GM04504 (cell line): ENCODE measurements around the gene LSR.
A peak's percentile ranks its signal among the peaks of the same experiment; 100 is the strongest.
"Not testable (repeated sequence)": the region's sequence is repeated elsewhere in the genome, so short reads cannot be mapped to it uniquely, and the experiment has no call there.

Source experiments
- DNase-seq: peaks from one replicate; pipeline ENCODE4 v3.0.0-alpha.2; 2012; ENCODE audit warnings: low read depth

Gene LSR

DNA sequence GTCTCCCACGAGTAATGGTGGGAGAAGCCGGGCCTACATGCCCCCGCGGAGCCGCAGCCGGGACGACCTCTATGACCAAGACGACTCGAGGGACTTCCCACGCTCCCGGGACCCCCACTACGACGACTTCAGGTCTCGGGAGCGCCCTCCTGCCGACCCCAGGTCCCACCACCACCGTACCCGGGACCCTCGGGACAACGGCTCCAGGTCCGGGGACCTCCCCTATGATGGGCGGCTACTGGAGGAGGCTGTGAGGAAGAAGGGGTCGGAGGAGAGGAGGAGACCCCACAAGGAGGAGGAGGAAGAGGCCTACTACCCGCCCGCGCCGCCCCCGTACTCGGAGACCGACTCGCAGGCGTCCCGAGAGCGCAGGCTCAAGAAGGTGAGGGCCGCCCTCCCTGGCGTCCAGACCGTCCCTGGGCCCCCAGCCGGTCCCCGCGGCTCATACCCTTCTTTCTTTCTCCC is 18.6 kb downstream of the LSR start:
- no peak for DNase-seq

DNA sequence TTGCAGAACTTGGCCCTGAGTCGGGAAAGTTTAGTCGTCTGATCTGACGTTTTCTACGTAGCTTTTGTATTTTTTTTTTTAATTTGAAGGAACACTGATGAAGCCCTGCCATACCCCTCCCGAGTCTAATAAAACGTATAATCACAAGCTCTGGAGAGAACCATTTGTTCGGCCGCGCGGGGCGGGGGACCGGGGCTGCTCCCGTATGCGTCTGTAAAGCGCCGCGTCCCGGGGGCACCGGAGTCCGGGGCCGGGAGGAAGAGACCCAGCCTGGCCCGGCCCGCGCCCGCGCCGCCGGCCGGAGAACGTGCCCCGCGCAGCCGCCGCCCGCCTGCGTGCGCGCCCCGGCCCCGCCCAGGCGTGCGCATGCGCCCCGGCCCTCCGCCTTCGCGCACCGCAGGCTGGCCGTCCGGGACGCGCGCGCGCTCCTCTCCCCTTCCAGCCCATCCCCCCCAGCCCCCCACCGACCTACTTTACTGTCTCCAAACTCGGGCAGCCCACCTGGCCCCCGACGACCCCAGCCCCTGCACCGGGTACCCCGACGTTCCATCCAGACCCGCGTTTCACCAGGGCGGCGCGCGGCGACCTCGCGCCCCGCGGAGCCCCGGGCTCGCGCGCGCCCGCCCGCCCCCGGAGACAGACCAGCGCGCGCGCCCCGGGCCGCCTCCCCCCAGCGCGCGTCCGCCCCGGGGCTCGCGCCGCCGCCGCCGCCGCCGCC is 19.2 kb downstream of the LSR start:
- peak; percentile 47 for DNase-seq

DNA sequence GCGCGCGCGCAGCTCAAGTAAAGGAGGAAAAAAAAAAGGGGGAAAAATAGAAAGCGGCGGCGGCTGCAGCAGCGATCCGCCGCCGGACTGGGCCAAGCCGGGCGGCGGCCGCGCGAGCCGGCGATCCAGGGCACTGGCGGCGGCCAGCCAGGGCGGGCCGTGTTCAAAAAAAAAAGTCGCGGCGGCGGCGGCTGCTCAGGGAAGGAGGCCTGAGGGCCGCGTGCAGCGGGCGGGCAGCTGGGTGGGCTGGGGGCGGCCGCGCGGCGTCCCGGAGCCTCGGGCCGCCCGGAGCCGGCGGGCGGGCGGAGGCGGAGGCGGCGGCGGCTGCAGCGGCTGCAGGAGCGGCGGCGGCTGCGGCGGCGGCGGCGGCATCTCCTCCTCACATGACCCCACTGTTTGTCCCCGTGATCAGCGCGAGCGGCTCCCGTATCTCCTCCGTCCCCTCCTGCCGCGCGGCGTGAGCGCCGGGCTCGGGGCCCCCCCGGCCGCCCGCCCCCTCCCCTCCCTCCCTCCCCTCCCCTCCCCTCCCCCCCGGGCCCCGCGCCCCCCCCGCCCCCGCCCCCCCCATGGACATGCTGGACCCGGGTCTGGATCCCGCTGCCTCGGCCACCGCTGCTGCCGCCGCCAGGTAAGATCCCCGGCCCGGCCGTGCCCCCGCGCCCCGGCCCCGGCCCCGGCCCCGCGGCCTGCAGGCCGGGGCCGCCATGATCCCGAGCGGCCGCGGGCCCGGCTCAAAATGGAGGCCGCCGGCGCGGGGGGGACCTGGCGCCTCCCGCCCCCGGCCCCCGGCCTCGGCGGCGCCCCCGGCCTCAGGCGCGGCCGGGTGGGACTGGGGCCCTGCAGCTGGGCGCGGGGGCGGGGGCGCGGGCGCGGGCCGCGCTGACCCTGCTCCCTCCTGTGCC is 20.0 kb downstream of the LSR start, which contains the start of gene USF2:
Gene USF2 (plus strand): TSS at position 427 of the 902 bp plus-strand sequence. CDS start 140 bp downstream, at position 567.
- DNase-seq: peak; percentile 33

DNA sequence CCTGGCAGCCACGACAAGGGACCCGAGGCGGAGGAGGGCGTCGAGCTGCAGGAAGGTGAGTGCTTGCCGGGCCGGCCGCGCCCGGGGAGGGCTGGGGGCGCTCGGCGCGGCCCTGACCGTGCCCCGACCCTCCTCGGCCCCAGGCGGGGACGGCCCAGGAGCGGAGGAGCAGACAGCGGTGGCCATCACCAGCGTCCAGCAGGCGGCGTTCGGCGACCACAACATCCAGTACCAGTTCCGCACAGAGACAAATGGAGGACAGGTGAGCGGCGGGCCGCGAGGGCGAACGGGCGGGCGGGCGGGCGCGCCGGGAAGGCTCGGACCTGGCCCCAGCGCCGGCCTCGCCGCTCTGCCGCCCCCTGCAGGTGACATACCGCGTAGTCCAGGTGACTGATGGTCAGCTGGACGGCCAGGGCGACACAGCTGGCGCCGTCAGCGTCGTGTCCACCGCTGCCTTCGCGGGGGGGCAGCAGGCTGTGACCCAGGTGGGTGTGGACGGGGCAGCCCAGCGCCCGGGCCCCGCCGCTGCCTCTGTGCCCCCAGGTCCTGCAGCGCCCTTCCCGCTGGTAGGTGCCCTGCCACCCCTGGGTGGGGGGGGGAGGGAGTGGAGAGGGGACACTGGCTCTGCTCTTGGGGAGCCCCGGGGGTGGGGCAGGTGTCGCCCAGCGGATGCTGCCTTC is 20.8 kb downstream of the LSR start:
- DNase-seq: peak; percentile 44

DNA sequence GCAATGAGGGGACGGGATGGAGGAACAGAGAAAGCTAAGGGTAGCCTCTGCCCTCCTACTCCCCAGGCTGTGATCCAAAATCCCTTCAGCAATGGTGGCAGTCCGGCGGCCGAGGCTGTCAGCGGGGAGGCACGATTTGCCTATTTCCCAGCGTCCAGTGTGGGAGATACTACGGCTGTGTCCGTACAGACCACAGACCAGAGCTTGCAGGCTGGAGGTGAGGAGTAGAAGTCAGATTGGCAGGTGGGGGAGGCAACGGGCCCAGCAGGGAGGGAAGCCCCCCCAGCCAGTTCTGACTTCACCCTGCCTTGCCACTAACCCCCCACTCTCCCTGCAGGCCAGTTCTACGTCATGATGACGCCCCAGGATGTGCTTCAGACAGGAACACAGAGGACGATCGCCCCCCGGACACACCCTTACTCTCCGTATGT is 21.6 kb downstream of the LSR start:
- no peak for DNase-seq

DNA sequence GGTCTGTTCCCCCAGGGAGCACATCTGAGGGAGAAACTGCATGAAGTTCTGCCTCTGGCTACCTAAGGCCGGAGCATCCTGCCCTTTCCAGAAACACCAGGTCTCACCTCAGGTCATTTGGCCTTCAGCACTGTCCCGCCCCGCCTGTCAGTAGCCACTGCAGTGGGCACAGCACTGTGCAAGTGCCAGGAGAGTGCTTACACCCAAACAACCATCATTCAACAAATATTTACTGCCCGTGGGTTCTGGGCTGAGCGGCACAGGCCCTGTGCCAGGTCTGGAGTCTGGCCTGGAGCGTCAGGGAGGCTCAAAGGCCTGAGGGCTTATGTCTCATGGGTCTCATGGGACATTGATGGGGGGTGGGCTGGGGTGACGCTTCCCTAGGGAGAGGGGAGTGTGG is 22.7 kb downstream of the LSR start:
- DNase-seq: no peak

DNA sequence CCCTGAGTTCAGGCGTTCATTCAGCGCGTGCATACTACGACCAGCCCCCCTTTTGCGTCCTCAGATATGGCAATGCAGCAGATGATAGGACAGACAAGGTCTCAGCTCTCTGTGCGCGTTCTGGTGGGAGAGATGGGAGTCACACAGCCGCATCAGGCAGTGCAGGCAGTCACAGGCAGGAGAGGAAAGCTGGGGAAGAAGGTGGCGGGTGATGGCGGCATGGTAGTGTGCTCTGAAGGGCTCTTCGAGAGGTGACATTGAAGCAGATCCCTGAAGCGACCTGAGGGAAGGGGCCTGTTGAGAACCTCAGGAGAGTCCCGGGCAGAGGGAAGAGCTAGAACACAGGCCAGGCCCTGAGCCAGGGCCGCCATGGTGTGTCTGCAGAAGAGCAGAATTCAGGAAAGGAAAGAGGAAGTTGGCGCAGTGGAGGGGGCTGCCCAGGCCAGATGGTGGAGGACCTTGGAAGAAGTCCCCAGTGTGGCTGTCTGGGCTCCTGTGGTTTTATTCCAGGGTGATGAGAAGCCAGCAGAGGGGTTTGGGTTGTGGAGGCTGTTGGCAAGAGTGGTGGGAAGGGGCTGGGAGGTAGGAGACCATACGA is 23.4 kb downstream of the LSR start:
- no peak for DNase-seq

DNA sequence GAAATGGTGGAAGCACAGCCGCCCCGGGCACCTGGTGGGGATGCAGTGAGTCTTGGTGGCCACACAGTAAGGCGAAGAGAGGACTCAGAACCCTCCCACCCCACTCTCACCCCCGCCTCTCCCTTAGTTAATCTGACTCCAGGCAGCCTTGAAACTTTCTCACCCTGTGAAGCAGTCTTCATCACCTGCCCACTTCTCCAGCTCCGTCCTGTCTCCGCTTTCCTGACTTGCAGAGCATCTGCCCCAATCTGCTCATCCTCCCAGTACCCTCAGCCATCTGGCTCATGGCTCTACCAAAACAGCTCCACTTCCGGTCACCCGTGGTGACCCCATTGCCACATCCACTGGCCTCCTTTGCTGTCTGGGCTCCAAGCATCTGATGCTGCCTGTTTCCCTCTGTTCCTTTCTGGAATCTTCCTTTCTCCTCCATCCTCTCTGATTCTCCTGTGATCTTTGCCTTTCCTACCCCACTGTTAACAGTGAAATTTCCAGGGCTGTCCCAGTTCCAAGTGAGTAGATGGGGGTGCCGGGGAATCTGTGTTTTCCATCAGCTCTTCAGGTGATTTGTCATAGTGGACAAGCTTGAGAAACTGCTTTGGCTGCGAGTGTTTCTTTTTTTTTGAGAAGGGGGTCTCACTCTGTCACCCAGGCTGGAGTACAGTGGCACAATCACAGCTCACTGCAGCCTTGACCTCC is 24.3 kb downstream of the LSR start:
- no peak for DNase-seq

DNA sequence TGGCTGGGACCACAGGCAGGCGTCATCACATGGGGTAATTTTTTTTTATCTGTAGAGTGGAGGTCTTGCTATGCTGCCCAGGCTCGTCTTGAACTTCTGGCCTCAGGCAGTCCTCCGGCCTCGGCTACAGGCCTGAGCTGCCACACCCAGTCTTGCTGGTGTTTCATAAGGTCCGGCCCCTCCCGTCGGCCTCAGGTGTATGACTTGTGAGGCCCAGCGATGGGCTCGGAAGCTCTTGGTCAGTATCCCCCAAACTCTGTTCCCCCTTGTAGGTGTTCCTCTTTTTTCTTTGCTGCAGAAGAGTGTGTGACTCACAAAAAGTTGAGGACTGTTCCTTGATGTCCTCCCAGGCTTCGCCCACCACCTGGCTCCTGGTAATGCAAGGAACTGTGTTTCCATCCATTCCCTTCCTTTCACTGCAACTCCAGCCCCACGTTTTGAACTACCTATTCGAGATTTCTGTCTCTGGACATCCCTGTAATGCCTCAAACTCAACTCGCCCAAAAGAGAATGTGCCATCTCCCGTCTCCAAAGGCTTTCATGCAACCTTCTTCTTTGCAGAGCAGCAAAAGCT is 25.0 kb downstream of the LSR start:
- no peak for DNase-seq

DNA sequence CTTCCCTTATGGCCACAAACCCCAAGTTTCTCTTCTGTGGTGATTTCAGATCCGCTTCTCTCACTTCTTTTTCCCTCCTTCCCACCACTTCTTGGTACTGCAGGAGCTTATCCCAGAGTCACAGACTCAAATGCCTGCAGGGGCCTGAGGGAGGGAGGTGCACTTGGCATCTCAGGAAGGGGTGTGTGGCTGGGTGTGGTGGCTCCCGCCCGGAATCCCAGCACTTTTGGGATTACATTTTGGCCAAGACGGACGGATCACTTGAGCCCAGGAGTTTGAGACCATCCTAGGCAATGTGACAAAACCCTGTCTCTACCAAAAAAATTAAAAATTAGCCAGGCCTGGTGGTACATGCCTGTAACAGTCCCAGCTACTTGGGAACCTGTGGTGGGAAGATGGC is 25.5 kb downstream of the LSR start:
- DNase-seq: no peak

DNA sequence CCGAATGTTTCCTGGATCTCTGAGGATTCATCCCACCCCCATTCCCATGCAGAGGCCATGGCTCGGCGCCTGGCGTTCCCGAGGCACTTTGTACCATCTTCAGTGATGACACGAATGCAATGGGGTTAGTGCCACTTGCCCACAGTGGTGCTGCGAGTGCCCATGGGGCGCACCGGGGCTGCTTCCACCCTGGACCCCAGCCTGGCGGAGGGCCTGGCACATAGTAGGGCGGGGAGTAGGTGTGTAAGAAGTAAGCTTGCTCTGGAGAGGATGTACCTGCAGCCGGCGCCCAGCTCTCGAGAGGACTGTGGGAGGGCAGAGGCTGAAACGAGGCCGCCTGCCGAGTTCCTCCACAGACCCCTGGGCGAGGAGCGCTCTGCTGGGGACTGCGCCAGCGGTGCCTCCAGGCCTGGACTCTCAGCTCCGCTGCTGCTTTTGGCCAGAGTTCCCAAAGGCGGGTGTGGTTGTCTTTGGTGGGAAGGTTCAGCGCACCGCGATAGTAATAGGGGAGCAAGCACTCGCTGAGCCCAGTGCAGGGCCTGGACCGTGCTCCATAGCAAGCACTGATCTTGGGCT is 28.0 kb downstream of the LSR start:
- no peak for DNase-seq

DNA sequence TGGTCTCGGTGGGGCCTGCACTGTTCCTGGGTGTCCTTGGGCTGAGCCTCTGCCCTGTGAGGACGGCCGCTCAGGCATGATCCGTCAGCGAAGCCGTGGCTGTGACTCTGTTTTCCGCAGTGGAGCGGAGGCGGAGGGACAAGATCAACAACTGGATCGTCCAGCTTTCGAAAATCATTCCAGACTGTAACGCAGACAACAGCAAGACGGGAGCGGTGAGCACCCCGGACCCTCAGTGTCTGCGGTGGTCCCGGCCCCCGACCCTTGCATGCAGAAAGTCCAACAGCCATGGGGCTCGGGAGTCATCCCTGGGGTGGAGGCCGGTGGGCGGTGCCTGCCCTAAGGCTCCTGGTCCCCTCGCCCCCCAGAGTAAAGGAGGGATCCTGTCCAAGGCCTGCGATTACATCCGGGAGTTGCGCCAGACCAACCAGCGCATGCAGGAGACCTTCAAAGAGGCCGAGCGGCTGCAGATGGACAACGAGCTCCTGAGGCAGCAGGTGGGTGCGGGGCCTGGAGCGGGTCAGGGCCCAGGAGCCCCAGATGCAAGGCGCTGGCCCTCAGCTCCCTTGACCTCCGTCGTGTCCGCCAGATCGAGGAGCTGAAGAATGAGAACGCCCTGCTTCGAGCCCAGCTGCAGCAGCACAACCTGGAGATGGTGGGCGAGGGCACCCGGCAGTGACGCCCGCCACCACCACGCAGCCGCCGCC is 29.9 kb downstream of the LSR start:
- DNase-seq: no peak

DNA sequence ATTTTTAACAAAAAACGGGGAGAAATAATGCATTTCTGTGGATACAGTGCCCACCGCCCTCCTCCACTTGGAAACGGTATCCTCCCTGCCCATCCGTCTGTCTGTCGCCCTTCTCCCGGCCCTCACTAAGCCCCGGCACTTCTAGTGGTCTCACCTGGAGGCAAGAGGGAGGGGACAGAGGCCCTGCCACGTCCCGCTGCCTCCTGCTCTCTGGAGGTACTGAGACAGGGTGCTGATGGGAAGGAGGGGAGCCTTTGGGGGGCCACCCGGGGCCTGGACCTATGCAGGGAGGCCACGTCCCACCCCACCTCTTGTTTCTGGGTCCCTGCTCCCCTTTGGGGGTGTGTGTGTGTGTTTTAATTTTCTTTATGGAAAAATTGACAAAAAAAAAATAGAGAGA is 30.6 kb downstream of the LSR start:
- no peak for DNase-seq

DNA sequence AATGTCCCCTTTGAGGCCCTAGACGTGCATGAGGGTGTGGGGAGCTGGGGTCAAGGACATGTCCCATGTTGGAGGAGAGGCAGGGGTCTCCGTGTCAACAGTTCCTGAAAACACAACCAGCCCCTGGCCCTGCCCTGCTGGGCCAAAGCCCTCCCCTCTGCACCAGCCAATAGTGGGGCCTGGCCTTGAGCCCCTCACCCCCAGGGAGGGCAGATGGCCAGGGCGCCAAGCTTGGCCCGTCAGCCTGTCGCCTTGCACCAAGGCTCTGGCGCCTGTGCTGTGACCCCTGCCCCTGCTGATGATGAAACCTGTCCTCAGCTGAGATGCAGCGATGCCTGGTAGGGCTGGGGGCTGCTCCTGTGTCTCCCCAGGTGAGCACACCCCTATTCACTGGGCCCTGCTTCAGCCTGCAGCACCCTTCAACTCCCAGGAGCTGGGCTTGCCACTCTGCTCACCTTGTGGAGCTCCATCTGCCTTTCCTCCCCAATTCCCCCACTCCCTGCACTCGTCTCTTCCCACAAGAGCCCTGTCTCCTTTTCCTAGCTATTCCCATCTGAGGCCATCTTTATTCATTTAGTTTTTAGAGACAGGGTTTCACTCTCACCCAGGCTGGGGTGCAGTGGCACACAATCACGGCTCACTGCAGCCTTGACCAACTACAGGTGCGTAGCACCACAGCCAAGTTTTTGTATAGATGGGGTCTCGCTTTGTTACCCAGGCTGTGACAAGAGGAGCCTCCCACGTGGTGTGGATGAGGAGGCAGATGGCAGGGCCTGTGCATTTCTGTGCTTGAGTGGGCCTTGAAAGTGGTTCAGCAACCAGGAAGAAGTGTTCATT is 31.4 kb downstream of the LSR start:
- DNase-seq: no peak

DNA sequence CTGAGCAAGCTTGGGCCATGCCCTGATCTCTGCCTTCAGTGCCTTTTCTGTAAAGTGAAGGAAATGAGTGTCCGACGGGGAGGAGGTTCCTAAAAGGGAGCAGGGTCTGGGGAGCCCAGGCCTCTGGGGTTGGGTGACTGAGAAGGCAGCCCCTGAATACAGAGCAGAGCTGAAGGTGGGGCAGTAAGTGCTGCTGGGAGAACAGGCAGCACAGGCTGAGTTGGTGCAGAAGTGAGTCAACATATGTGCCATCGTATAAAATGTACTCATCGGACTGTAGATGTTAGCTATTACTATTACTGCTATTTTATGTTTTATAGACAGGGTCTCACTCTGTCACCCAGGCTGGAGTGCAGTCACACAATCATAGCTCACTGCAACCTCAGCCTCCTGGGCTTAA is 32.5 kb downstream of the LSR start:
- no peak for DNase-seq

DNA sequence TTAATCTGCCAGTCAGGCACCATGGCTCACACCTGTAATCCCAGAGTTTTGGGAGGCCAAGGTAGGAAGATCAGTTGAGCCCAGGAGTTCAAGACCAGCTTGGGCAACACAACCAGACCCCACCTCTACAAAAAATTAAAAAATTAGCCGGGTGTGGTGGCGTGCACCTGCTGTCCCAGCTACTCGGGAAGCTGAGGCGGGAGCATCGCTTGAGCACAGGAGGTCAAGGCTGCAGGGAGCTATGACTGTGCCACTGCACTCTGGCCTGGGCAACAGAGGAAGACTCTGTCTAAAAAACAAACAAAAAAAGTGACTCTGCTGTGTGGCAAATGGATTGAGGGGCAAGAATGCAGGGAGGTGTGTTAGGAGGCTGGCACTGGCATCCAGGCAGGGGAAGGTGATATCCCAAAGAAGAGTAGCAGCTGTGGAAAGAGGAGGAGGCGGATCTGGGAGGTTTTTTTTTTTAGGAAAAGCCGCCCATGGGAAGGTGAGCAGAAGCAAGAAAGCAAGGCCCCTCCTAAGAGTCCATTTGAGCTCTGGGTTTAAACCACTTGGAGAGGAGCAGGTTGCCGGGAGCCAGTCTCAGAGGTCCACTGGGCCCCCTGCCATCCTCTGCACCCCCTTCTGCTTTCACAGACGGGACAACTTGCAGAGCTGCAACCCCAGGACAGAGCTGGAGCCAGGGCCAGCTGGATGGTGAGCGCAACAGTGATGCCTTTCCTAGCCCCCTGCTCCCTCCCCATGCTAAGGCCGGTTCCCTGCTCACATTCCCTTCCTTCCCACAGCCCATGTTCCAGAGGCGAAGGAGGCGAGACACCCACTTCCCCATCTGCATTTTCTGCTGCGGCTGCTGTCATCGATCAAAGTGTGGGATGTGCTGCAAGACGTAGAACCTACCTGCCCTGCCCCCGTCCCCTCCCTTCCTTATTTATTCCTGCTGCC is 35.6 kb downstream of the LSR start:
- DNase-seq: no peak

DNA sequence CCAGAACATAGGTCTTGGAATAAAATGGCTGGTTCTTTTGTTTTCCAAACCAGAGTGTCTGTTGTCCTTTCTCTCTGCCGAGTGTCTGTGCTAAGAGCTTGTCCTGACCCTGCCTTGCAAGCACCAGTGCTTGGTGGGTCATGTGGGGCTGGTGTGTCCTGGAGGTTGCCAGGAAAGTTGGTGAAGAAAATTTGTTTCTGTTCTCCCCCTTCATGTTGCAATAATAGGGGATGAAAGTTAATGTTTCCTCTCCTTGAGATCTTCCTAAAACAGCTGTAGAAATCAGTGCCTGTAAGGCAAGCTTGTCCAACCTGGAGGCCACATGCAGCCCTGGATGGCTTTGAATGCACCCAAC is 36.3 kb downstream of the LSR start:
- DNase-seq: no peak

DNA sequence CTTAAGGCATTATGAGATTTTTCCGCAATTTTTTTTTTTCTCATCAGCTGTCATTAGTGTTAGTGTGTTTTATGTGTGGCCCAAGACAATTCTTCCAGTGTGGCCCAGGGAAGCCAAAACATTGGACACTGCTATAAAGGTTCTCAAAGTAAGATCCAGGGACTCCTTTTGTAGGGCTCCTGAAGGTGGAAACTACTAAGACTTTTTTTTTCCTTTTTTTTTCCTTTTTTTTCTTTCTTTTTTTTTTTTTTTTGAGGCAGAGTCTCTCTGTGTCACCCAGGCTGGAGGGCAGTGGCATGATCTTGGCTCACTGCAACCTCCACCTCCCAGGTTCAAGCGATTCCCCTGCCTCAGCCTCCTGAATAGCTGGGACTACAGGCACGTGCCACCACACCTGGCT is 36.7 kb downstream of the LSR start:
- DNase-seq: not testable (repeated sequence)
